NCI-H748 treated with DMSO at 0.1 percent for 48 hours (cell line): ENCODE data around the gene CCDC171.
"Not testable (repeated sequence)": the region's sequence is repeated elsewhere in the genome, so short reads cannot be mapped to it uniquely, and the experiment has no call there.

ENCODE experiments used
- DNase-seq: peaks from one replicate; lab custom pipeline; 2025; lab: John Stamatoyannopoulos, UW

Gene CCDC171

DNA sequence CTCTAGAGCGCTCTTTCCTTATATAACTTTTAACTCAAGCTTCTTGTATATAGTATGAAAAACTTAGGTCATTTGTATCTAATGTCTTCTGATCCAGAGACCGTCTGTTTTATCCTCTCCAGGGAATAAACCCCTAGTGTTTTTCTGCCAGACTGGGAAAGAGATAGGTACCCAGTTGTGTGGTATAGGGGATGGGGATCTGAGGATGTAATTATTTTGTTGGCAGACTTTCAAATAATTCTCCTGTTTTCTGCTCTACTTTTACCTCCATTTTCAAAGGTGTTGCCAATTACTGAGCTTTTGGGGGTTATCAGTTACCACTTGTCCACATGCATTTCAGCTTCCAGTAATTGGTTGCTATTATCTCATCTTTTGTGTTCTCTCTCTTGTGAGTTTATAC is 17.9 kb downstream of the CCDC171 start:
- DNase-seq: peak; percentile 92

DNA sequence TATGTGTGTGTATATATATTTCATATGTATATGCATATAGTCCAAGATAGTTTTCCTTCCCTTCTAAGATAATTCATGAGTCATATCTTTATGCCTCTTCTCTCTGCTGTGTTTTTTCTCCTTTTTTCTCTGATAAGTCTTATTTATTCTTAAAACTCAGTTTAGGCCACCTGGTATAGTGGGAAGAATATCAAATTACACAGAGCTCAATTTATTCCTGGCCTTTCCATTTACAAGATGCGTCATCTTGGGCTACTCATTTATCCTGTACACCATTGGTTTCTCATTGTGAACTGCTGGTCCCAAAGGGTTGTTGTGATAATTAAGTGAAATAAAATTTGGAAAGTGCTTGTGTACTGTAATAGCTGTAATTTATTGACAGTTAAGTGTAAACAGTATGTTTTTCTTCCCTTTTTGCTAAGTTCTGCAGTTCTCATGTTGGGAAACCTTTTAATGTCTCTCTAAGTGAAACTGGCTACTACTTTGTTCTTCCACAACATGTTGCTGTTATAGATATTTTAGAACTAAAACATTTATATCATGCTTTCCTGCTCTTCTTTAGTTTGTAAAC is 19.4 kb downstream of the CCDC171 start:
- DNase-seq: peak; percentile 87

DNA sequence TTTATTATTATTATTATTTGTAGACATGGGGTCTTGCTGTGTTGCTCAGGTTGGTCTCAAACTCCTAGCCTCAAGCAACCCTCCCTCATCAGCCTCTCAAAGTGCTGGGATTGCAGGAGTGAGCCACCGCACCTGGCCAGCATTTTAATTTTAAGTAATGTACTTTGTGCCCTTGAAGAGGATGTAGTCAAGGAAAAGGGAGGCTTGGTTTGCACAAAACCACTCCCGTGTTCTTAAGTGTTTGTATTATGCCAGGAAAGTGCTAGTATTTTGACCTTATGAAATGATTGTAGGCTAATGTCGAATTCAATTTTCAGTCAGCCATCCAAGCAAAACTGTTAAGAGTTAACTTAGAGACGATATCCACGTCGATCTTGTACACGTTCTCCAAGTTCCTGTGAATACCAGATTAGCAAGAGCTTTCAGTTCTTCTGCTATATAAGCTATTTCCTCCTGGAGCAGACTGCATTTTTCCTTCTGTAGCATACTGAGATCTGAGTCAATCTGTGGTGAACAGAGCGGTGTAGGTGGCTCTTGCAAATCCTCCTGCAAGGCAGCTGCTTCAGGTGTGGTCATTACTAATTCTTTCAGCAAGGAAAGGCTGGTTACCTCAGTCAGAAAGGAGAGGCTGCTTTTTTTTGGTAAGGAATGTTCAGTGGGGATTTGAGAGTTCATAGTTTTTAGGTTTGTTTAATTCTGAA is 23.7 kb downstream of the CCDC171 start:
- DNase-seq: no peak

DNA sequence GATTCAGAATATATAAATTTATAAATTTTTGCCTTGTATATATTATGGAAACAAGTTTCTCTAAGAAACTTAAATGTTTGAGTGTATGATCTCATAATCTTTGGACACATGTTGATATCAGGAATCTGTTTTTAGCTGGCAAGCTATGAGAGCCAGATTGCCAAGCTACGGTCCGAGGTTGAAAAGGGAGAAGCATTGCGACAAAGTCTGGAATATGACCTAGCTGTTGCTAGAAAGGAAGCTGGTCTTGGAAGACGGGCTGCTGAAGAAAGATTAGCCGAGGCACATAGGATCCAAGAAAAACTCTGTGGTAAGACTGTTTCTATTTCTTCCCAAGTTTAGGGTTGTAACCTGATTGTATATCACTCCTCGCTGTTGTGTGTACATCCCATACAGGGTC is 25.9 kb downstream of the CCDC171 start:
- DNase-seq: no peak

DNA sequence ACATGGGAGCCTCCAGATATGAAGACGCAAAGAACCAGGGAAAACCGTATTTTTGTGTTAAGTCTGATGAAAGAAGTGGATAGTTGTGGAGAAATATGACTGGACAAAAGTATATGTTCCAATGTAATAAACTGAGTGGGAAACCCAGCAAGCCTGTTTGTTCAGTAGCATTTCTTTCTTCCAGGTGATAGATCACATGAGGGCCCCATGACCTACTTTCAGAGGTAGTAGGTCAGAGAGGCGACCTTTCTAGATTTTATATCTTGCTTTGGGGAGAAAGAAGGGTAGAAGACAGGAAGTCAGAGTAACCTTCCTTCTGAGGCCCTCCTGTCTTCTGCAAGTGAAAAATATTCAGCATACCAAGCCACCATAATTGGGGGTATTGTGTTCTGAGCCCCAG is 31.5 kb downstream of the CCDC171 start:
- DNase-seq: no peak

DNA sequence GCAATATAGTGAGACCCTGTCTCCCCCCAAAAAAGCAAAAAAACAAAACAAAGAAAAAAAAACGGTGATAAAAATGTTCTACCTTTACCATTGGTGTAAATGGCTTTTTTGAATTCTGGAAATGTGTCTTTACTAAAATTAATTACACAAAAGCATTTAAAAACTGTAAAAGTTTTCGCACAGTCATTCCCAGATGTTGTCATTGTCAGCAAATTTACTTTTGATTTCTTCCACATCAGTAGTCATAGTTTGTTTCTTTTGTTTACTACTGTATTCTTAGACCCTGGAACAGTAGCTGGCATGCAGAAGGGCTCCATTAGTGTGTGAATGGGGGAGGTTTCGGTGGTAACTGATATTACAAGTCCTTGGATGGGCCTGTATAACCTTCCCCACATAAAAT is 39.5 kb downstream of the CCDC171 start:
- DNase-seq: no peak

DNA sequence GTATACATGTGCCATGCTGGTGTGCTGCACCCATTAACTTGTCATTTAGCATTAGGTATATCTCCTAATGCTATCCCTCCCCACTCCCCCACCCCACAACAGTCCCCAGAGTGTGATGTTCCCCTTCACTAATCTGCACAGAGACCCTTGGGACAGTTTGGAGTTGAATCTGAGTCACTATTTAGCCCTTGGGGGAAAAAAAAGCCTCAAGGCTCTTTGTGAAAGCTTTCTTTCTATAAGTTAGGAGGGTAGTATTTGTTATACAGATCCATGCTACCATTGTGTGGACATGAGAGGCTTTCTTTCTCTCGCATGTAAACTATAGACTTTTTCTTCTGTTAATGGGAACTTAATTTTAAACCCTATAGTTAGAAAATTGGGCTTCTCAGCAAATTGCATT is 40.1 kb downstream of the CCDC171 start:
- DNase-seq: not testable (repeated sequence)

DNA sequence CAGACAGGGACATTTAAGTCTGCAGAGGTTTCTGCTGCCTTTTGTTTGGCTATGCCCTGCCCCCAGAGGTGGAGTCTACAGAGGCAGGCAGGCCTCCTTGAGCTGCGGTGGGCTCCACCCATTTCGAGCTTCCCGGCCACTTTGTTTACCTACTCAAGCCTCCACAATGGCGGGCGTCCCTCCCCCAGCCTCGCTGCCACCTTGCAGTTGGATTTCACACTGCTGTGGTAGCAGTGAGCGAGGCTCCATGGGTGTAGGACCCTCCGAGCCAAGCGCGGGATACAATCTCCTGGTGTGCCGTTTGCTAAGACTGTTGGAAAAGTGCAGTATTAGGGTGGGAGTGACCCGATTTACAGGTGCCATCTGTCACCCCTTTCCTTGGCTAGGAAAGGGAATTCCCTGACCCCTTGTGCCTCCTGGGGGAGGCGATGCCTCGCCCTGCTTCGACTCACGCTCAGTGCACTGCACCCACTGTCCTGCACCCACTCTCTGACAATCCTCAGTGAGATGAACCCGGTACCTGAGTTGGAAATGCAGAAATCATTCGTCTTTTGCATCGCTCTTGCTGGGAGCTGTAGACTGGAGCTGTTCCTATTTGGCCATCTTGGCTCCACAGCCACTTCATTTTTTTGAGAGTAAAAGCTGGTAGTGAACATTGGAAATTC is 48.0 kb downstream of the CCDC171 start:
- not testable (repeated sequence) for DNase-seq

DNA sequence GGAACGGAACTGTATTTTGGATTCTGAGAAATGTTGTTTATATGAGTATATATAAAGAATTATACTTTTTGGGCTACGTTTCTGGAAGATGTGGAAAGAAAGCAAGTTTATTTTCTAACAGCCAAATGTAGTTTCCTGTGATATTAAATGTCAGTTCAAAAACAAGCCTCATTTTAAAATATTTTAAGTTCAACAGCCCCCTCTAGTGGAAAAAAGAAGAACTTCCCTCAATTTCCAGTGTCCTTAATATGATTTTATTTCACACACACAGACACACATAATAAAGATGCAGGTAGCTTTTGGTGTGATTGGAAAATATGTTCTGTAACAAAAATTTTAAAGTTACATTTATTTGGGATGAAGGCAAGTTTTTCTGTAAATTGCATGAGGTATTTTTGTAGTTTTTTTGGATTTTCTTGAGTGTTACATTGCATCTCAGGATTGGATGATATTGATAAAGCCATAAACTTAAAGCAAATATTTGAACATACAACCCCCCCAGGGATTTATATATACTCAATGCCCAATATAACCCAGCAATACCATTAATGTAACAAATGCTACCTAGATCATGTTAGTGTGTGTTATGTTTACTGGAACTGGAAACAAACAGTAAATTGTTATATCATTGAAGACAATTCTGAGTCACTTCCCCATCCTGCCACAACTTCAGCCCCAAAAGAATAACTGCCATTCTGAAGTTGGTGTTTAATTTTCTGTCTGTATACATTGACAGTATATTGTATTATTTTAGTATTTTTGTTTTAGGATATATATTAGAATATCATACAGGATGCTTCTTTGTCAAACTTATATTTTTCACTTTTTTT is 54.0 kb downstream of the CCDC171 start:
- DNase-seq: peak; percentile 36

DNA sequence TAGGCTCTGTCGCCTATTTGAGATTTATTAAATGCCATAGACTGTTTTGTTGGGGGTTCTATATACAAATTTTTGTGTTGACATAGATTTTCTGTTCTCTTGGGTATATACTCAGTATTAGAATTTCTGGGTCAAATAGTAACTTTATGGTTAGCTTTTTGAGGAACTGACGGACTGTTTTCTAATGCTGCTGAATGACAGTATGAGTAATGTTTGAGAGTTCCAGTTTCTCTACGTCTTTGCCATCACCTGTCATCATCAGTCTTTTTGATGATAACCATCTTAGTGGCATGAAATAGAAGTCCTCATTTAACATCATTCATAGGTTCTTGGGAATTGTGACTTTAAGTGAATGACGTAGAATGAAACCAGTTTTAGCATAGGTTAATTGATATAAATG is 60.1 kb downstream of the CCDC171 start:
- no peak for DNase-seq

DNA sequence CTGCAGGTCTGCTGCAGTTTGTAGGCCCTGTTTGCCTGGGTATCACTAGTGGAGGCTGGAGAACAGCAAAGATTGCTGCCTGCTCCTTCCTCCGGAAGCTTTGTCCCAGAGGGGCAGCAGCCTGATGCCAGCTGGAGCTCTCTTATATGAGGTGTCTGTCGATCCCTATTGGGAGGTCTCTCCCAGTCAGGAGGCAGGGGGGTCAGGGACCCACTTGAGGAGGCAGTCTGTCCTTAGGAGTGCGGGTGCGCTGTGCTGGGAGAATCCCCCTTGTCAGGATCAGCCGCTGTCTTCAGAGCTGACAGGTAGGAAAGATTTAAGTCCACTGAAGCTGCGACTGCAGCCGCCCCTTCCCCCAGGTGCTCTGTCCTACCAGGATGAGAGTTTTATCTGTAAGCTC is 64.9 kb downstream of the CCDC171 start:
- no peak for DNase-seq

DNA sequence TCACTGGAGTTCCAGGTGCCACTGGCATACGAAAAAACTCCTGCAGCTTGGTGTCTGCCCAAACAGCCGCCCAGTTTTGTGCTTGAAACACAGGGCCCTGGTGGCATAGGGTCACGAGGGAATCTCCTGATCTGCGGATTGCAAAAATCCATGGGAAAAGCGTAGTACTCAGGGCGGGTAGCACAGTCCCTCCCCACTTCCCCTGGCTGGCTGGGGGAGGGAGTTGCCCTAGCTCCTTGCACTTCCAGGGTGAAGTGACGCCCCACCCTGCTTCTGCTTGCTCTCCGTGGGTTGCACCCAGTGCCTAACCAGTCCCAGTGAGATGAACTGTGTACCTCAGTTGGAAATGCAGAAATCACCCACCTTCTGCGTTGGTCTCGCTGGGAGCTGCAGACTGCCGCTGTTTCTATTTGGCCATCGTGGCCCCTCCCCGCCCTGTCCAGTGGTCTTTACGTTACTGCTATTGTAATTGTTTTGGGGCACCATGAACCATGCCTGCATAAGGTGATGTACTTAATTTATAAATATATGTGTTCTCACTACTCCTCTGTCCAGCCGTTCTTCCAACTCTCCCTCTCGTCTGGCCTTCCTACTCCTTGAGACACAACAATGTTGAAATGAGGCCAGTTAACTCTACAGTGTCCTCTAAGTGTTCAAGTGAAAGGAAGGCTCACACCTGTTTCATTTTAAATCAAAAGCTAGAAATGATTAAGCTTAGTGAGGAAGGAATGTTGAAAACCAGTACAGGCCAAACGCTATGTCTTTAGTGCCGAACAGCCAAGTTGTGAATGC is 65.9 kb downstream of the CCDC171 start:
- no peak for DNase-seq

DNA sequence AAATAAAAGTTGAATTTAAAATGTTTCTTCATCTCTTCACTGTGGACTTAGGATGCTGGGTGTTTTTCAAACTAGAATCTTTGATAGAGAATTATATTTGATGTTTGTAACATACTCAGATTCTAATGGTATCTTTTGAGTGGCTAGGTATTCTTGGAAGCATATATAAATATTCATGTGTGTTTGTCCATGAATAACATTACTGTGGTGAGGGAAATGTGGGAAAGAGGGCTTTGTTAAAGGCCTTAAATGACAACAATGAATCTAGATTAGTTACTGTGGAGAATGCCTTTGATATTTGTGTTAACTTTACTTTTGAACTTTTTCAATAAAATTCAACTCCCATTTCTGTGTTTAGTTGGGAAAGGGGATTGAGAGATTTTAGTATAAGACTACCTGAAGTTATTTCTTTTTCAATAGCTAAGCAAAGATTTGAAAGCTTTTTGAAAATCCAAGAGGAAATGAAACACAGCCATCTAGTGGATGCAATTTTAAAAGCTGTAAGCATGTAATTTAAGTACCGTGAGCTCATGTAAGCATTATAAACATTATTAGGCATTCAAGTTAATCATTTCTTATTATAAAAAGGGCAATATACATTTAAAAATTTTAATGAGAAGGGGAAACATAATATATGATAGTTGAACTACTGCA is 69.6 kb downstream of the CCDC171 start:
- DNase-seq: no peak

DNA sequence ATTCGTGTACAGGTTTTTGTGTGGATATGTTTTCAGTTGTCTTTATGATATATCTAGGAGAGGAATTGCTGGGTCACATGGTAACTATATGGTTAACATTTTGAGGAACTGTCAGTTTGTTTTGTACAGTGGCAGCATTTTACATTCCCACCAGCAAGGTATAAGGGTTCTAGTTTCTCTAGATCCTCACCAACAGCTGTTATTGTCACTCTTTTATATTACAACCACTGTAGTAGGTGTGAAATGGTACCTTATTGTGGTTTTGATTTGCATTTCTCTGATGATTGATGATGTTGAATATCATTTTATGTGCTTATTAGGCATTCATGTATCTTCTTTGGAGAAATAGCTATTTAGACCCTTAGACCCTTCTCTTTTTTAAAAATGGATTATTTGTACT is 82.9 kb downstream of the CCDC171 start:
- no peak for DNase-seq

DNA sequence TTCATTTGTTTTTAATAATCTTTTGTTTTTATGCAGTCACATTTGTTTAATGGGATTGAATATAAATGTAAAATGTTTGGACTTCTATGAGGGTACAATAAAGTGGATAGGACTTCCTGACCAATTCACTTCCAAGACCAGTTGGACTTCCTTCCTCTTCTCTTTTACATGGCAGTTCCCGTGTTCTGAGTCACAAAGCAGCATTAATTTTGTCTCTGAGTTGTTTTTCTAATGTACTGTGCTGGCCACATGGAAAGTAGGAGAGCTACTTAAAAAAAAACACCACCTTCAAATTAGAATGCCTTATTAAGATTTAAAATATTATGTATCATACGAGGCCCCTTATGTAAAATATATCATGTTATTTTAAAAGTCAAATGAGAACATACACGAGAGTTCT is 87.3 kb downstream of the CCDC171 start:
- DNase-seq: no peak

DNA sequence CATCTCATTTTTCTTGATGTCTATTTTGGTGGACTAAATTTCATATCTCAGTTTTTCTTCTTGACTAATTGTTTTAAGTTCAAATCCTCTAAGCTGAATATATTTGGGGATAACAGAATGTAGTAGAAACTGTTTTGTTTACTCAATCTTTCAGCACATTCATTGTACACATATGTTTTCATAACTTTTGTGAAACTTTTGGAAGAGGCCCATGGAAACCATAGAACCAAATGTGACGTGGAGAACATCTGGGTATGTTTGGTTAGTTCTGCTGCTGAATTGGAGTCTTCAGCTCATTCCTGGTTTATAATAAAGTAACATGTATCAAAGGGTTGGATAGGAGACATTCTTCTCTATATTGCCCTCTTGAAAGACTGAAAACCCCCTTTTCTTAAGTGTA is 88.4 kb downstream of the CCDC171 start:
- DNase-seq: no peak

DNA sequence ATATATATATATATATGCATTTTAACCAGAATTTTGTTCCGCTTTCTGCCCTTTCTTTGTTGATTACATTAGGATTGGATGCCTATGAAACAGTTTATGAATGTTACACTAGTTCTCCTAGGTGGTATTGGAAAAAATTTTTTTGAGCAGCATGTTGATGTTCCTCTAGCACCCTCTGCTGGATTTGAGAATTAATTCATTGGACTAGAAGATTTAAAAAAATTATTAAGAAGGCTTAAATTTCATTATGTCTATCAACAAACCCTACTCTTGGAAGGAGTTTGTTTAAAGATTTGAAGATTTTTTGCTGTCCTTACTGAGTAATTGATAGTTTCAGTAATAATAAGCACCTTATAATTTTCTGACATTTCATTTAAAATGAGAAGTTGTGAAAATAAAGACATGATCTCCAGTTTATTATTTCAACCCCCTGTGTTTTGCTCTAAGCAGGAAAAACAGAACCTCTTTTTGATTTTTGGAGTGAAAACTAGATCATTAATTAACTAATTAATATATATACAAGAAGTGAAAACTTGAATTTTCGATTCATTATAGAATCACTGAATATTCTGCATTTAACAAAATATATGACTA is 89.6 kb downstream of the CCDC171 start:
- DNase-seq: peak; percentile 58

DNA sequence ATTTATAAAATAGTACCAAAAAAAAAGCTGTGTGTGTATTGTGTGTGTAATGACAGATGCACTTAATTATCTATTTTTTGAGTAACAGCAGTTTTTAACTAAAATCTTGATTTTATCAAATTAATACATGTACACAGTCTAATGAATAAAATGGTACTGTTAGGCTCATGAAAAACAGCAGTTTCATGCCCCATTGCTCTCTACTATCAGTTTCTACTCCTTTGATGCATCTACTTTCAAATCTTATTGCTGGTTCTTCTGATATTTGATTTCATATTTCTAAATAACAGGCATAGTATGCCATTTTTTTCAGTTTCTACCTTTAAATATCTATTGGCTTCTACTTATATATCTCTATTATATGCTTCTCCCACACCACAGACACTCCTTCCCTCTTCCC is 117.4 kb downstream of the CCDC171 start:
- no peak for DNase-seq

DNA sequence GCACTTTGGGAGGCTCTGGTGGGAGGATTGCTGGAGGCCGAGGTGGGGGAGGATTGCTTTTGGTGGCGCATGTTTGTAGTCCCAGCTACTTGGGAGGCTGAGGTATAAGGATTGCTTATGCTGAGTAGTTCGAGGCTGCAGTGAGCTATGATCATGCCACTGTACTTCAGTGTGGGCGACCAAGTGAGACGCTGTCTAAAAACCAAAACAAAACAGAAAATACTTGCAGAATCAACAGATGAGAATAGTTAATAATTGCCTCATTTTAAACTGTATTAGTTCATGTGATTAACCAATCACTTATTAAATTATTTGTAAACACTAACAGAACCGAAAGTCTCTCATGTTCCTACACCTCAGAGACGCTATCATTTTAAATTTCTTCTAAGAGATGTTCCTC is 118.1 kb downstream of the CCDC171 start:
- DNase-seq: no peak

DNA sequence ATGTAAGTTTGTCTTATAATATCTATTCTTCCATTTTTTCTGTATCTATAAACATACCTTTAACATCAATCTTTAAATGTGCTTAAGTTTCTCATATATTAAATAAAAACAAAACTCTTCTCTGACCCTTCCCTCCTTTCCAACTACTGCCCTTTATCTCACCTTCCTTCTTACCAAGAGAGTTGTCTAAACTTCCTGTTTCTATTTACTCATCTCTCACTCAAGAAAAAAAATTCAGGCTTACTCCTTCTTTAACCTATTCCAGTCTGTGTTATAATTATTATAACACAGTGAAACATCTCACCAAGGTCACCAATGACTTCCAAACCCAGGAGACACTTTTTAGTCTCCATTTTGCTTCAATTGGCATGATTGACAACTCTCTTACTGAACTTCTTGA is 140.9 kb downstream of the CCDC171 start:
- DNase-seq: no peak

DNA sequence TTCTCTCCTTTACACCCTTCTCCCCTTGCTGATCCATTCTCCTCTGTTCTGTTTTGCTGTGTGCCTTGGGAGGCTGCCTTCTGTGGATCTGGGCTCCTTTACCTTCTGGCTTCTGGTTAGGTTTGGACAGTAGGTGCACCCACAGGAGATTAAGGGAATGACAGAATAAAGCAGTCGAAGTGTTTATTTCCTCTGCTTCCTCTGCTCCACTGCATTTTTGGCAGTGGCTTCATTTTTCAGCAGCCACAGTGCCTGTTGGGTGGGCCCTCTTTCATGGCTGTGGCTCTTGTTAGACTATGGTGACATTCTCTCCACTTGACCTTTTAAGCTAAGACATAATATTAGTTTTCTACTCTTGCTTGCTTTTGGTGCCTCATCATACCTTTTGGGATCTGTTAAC is 144.1 kb downstream of the CCDC171 start:
- no peak for DNase-seq
